Globus pallidus (tissue), 1 donor: ENCODE results near the gene MEOX1.
"Not testable (repeated sequence)": the region's sequence is repeated elsewhere in the genome, so short reads cannot be mapped to it uniquely, and the experiment has no call there.

ENCODE experiments used
- DNase-seq: peaks from one replicate; pipeline ENCODE4 v3.0.0-alpha.2; 2015; ENCODE audit warnings: low spot score

MEOX1 gene

DNA sequence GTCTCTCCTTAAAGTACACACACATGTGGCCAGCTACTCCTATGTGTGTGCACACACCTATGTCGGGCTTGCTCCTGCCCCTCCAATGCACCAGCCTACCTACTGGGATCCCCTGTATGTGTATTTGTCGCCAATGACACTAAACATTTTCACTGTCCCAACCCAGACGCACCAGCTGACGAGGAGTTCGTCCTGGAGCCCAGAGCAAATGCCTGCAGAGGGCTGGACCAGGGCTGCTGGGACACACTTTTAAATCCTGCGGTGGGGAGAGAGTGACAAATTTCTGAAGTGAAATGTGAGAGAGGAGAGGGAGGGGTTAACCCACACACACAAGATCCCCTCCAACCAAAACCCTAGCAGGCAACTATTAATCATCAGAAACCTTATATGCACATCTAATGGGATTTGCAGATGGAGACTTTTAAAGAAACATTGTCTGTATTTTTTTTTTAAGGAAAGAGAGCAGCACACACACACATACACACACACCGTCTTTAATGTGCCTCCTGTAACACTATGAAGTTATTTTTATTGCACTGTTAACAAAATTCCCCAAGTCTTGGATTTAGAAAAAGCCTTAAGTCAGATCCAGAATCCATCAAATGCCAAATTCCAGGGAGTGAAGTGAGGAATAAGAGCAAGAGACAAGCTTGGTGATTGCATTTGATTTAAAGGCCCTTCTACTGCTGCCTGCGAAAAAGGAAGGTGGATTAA lies at the start of gene MEOX1:
Gene MEOX1 (minus strand): TSS at position 224 of the 714 bp plus-strand sequence. CDS start 388 bp downstream, outside the sequence.
- no peak for DNase-seq

DNA sequence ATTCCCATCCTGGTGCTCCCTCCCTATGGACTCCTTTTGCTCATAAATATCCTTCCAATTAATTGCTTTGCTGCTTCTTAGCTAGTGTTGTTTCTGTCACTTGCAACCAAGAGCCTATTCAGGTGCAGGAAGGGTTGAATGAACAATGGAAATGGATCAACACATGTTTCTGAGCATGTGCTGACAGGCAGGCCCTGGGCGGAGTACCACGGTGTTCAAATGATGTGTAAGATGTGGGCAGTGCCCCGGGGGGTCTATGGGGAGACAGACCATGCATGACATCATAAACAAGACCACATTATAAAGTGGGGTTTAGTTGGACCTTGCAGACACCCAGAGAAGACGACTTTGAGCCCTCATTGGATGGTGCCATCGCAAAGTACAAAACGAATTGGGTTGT lies 48.4 kb upstream of the MEOX1 start:
- DNase-seq: no peak

DNA sequence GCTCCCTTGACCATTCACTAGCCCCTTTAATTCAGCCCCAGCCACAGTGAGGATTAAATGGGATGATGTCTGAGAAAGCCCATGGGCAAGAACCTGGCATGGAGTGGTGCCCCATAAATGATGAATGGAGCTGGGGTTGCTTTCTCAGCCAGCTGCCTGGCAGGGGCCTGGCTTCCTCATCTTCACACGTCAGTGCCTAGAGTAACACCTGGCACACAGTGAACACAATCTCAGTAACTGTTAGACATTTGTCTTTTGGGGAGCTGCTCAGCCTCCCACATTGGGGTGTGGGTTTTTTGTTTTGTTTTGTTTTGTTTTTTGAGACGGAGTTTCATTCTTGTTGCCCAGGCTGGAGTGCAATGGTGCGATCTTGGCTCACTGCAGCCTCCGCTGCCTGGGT lies 47.5 kb upstream of the MEOX1 start:
- DNase-seq: no peak

DNA sequence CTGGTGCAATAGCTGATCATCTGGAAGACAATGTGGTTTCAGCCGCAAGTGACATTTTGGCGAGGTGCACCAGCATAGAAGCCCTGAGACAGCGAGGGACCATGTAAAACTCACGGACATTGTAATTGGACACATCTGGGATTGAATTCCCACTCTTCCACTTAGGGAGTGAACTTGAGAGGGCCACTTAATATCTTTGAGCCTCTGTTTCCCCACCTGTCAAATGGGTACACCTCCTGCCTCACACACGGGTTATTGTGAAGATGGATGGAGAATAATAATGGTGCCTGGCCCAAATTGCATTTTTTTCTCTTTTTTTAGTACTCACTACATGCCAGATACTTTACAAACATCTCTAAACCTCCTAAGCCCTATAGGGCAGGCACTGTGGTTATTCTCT lies 45.5 kb upstream of the MEOX1 start:
- no peak for DNase-seq

DNA sequence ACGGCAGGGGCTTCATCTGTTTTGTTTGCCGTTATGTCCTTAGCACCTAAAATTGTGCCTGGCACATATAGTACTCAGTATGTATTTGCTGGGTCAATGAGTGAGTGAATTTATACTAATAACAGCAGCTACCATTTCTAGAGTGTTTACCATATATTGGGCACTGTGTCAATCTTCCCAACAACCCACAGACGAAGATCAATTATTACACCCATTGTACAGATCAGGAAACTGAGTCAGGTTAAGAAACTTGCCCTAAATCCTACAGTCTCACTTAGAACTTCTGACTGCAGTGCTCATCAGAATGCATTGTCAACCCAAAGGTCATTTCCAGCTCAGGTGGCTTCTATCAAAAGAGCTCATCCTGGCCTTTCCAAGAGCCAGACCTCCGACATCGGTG lies 44.5 kb upstream of the MEOX1 start:
- DNase-seq: no peak

DNA sequence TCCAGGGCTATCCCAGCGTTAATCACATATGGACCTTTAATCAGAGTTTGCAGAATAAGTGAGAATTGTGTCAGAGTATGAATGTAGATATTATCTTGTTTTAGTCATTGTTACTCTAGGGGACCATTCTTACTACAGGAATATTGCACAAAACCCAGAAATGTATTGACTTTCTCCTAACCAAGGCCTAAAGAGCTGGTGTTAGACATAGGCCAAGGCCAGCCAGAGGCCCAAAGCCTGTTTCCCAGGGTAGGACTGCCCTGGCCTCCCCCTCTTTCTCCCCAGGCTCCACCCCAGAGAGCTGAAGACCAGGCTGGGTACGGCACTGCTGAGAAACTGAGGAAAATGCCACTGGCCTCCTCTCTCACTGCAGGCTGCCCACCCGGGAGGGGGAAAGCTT lies 41.9 kb upstream of the MEOX1 start:
- no peak for DNase-seq

DNA sequence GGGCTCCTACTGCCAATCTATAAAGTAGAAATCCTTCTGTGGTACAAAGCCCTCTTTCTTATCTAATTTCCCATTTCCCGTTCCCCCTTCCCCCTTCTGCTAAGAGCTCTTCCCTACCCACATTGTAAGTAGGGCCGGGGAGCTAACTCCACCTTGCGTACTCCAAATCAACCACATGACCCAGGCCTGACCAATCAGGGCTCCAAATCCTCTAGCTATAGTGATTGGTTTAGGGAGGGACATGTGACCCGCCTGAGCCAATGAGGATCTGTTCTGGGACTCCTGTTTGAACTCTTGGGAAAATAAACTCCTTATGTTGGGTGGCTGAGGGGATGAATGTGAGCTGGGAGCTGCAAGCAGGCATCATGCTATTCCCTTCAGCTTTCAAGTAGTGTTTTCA lies 40.9 kb upstream of the MEOX1 start:
- no peak for DNase-seq

DNA sequence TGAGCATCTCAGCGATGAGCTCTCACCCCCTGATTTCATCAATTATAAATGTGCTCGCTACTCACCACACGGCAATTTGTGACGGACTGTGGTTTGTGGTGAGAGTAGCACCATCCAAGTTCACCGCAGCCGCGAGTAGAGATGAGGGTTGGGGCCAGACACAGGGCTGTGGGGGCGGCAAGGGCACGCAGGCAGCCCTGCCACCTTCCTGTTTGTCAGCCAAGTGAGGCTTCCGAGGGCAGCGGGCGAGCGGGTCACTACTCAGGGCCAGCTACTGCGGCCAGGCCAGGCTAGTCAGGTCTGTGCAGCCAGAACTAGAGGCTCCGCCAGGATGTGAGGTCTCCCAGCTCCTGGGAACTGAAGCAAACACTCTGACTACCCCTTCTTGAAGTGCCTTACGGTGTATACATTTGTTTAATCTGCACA lies 39.6 kb upstream of the MEOX1 start:
- no peak for DNase-seq

DNA sequence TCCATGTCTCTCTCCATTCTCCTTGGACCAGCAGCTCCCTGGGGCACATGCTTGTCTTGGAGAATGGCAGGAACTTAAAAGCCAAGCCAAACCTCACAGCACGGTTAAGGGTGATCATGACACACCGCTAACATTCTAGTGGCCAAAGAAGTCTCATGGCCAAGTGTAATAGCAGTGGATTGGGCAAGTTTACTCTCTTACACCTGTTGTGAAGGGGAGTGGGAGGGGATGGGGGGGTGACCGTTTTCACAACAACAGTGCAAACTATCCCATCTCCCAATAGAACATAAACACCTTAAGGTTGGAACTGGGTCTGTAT lies 37.7 kb upstream of the MEOX1 start:
- no peak for DNase-seq

DNA sequence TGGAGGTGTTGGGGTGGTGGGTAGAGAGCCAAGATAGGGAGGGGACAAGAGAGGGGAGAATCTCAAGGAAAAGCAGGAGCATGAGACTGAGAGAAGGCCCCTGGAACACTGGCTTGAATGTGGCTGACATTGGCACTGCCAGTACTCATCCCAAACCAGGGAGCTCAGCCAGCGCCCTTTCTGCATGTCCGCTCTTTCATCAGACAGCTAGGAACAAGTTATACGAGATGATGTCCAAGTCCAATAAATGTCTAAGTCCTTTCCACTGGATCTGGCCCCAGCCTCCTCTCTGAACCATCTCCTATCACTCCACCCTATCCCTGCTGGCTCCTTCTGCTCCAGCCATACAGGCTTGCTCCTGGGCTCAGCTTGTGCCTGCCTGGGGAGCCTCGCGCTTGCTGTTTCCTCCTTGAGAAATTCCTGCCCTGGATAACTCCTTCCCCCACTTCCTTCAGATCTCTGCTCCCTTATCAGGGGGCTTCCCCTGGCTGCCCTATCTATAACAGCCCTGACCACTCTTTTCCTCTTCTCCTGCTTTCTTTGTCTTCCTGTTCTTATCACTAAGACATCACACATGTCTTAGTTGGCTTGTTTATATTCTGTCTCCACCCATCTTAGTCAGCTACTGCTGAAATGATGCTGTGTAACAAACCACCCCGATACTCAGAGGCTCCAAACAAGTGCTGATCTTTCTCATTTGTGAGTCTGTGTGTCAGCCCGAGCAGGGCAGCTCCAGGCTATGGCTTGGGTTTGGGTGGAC lies 37.1 kb upstream of the MEOX1 start:
- DNase-seq: no peak

DNA sequence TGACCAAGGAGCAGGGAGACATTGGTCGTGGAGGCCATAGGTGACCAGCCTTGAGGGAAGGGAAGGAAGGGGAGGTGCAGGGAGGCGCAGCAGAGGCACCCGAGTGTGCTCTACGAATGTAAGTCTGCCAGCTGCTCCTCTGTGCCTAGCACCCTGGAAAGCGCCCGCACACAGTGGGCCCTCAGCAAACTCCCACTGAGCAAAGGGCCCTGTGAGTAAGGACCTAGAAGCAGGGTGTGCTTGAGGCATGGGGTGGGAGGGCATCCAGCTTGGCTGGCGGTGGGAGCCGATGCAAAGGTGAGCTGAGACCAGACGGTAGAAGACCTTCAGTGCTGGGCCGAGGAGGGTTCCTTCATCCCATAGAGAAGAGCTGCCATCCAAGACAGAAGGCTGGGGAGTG lies 36.2 kb upstream of the MEOX1 start:
- DNase-seq: no peak

DNA sequence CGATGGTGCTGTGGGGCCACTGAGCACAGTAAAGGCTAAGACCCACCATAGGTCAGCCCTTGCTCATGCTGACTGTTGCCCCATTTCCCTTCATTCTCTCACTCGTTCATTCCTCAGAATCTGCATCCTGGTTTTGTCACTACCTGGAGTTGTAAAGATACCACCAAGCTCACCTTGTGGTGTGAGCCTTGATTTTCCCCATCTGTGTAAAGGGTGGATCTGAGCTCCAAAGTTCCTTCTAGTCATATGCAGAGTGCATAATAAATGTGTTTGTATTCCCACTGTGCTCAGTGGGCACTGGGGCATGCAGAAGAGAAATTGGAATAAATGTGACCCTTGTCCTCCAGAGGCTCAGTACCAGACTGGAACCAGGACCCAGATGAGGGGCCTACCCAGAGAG lies 35.2 kb upstream of the MEOX1 start:
- DNase-seq: no peak

DNA sequence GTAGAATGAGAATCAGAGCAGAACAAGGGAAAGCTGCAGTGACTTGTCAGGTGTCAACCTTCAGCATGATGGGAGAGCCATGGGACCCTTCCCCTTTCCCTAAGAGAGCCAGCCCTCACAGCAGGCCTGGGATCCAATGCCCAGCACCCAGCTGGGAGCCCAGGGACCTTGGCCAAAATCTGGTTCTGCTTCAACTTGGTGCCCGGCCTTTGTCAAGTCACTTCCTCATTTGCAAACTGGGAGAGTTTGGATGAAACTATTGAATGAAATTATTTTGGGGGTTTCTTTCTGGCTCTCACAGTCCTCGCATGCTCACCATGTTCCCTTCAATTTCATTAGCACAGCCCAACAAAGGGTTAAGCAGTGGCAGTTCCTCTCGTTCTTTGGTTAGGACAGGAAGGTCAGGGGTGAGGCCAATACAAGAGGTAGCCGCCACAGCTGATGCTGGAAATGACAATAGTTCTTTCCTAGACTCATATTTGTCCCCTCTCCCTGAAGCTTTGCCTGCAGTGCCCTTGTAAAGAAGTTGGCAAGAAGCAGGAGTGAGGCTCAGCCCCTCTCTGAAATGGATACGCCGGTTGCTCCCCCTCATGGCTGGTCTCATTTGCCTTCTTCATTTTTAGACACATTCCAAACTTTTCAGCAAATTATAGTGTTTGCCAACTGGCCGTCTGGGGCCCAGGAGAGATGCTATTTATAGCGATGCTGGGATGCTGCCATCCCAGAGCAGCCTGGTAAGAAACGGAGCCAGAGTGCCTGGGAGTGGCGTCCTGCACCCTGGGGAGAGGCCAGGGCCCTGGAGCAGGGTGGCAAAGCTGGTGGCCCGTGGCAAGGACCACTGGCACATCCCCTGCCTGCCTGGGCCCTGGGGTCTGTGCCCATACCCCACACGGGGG lies 34.5 kb upstream of the MEOX1 start:
- DNase-seq: no peak

DNA sequence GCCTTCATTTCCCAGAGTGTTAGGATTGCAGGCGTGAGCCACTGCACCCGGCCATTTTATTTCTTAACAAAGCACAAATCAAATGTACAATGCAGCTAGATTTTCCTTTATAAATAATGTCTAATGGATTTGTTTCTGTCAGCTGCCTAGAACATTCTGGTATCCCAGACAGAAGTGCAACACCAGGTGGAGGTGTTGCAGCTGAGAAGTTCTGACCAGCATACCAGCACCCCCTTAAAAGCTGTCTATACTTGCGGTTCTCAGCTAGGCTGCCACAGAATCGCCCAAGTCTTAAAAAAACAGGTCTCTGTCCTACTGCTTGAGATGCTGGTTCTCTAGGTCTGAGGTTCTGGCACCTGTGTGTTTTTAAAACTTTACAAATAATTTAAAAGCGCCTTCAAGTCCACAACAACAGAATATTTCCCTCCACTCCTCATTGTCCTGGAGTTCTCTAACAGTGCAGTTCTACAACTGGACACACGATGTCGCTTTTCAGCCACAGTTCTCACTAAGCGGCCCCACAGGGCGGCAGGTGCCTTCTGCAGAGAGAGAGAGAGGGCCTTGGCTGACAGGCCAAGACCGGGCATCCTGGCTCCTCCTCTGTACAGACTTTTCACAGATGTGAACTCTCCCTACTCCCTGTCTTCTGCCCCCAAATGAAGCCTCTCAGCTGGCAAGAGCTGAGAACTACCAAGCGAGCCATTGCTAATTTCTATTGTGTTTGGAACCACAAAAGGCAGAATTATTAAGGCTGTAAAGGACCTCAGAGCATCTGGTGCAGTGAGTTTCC lies 32.6 kb upstream of the MEOX1 start:
- peak; percentile 76 for DNase-seq

DNA sequence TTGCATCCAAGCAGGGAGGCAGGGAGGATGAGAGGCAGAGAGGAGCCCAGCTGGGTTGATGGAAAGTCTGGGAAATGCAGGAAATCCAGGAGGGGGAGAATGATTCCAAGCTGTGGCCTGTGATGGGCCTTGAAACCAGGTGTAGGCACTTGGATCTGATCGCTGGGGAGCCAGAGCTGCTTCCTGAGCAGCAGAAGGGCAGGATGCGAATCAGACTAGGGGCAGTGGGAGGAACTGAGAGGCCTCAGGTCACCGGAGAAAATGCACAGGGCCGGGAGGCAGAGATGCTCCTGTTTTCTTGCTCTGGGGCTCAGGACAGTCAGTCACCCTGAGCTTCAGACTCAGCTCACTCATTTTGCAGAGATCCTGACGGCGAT lies 29.6 kb upstream of the MEOX1 start:
- DNase-seq: no peak

DNA sequence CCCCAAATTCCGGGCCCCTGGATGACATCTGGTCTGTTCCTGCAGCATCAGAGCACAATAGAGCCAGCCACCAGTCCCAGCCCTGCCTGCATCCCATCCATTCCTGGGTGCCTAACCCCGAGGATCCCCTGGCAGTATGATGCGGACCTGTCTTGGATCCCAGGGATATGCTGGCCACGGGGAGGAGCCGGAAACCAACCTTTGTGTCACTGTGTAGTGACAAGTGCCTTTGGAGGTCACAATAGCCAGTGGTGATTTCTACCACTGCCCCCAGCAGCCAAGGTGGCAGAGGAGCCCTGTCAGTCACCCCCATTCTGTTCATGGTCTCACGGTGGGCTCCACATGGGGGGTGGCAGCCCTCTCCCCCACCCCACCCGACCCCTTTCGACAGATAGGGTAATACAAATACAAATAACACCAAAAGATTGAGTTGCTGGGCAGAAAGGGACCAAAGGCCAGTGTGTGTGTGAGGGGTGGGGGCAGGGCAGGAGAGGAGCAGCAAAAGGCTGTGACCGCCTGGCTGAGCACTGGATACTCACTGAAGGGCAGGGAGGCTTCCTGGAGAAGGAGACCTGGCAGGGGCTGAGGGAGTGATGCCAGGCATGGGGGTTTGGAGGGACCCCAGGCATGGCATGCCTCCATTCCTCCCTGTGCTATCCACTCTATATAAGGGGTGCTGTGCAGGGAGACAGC lies 29.0 kb upstream of the MEOX1 start:
- no peak for DNase-seq

DNA sequence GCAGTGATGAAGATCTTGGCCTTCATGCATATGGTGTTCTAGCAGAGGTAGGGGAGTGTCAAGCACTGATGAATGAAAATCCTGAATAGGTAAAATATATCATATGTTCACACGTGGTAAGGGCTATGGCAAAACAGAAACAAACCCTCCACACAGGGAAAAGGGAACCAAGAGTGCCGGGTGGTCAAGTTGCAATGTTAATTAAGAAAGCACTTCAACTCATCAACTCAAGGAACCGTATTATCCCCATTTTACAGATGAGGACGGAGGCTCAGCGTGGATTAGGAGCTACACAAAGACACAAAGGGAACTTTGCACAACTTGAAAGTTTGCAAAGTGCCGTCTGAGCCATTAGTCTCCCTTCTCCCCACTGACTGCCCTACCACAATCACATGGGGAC lies 28.1 kb upstream of the MEOX1 start:
- DNase-seq: no peak

DNA sequence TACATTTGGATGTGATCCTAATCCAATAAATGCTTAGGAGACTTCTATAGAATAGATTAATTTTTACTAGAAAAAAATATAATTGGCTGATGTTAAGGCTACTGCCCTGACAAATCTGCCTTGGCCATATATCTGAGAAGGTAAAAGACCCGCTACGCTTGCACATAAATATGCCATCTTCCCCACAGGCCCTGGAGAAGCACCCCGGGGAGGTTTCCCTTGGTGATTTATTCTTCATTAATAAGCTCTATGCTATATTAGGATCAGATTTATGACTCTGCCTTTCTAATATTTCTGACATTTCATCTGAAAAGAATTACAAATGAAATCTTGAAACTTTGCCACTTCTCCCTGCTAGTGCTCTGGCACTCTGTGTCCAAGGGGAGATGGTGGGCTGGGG lies 27.4 kb upstream of the MEOX1 start:
- no peak for DNase-seq

DNA sequence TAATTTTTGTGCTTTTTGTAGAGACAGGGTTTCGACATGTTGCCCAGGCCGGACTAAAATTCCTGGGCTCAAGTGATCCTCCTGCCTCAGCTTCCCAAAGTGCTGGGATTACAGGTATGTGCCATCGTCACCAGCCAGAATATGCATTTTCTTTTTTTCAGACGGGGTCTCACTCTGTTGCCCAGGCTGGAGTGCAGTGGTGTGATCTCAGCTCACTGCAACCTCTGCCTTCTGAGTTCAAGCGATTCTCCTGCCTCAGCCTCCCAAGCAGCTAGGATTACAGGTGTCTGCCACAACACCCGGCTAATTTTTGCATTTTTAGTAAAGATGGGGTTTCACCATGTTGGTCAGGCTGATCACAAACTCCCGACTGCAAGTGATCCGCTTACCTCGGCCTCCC lies 25.2 kb upstream of the MEOX1 start:
- not testable (repeated sequence) for DNase-seq

DNA sequence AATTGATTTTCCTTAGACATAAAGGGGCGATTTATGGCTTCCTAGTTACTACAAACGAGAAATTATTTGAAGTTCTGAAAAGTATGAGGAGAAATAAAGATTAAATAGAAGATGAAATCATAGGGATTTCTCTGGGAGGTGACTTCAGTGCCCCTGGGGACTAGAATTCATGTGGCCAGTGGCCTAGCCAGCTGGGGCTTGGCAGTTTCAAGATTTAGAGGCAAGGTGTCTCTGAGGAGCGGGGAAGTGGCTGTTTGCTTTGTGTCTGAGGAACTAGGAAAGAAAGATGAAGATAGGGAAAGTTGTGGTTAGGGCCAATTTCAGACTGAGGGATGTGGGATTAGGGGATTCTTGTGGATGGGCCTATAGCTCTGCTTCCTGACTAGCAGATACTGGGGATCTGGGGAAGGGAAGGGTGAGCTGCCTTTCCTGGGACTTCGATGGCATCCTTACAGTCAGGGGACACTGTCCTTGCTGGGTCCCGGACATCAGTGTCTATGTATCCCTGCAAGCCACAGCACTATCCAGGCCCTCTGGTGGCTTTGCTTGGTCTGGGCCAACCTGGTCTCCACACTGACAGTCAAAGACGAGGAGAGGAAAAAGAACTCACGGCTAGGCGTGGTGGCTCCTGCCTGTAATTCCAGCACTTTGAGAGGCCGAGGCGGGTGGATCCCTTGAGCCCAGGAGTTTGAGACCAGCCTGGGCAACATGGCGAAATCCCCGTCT lies 22.4 kb upstream of the MEOX1 start:
- DNase-seq: no peak

DNA sequence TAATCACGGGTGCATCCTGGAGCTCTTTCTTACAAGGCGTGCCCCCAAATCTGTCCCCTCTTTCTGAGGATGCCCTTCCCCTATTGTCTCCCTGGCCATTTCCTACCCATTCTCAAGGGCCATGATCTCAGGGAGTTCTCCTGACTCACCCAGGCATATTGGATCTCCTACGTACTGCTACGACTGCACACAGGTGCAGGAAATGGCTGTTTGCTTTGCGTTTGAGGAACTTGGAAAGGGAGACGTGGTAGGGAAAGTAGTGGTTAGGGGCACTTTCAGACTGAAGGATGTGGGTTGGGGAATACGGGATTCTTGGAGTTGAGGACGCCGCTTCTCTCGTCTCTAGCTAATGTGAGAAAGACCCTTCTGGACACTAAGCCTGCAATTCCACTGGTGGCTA lies 18.7 kb upstream of the MEOX1 start:
- DNase-seq: no peak
